NCI-H345 treated with DMSO at 0.1 percent for 48 hours (cell line): ENCODE measurements around the gene VAMP4.

Experiments used
- DNase-seq: peaks from one replicate; lab custom pipeline; 2025; ENCODE audit not compliant: unreplicated experiment; lab: John Stamatoyannopoulos, UW

Gene VAMP4

DNA sequence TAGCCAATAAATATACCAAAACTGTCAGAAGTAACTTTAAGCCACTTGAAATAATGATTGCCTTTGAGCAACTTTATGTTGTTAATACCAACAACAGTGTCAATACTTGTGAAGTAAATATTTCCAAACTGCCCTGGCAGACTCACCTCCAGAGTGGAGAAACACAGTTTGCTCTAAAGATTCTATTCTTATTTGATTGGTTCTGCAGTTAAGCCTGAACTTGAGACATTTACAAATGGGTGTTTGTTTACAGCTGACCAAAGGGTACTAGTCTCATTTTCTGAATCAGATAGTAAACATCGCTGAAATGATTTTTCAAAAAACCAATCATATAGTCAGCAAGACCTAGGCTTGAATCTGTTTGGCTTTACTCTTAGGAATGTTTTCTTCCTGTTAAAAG lies 88.1 kb downstream of the VAMP4 start:
- DNase-seq, result no peak

GRCh38 chr1:171652234-171652822 lies 89.5 kb downstream of the VAMP4 start, which contains the start of gene MYOC:
MYOC (minus strand) TSS chr1:171652688; CDS start chr1:171652611, 77 bp downstream.
- DNase-seq, result no peak
